A549 (cell line): ENCODE results near the gene BBX.

Experiments used
- CBX2 ChIP-seq: fragments of 200-600 bp; sonication (generic); IDR thresholded peaks from 2 replicates; pipeline ENCODE4 v1.6.1; 2016; ENCODE audit warnings: low read depth, mild to moderate bottlenecking, borderline replicate concordance
- CTCF ChIP-seq: fragments of >200 bp; sonication (Bioruptor Twin); formaldehyde crosslinking; IDR thresholded peaks from 3 replicates; pipeline ENCODE4 v1.5.1; 2016
- MAX ChIP-seq: IDR thresholded peaks from 2 replicates; pipeline ENCODE4 v1.6.1; 2012
- RCOR1 ChIP-seq: fragments of 150-350 bp; IDR thresholded peaks from 2 replicates; pipeline ENCODE4 v1.6.1; 2014; ENCODE audit warnings: antibody characterized with exemption, low read length, low read depth

- TF ChIP-seq CBX2 (no peak), RCOR1 (no peak), CTCF (no peak), MAX (no peak)
Observed at GRCh38 chr3:107781253-107781652, 258.5 kb downstream of the BBX start.
